OCI-LY3 (cell line): ENCODE results near the gene NUDCD3.

Experiments
- H2AFZ ChIP-seq: fragments of 200-600, 300-600 bp; shearing (Covaris generic); 2 replicates; pipeline ENCODE4 v1.6.0; 2014; ENCODE audit warnings: antibody characterized with exemption, low read depth, low read length
- H3K27ac ChIP-seq: fragments of 200-600, 300-600 bp; sonication (generic); 2 replicates; pipeline ENCODE4 v1.5.1; 2014; ENCODE audit warnings: mild to moderate bottlenecking, low read length, moderate library complexity, mixed read lengths
- H3K27me3 ChIP-seq: fragments of 200-600, 300-600 bp; sonication (generic); 2 replicates; pipeline ENCODE4 v1.6.1; 2014; ENCODE audit warnings: low read depth, low read length, mixed read lengths
- H3K36me3 ChIP-seq: fragments of 200-600, 300-600 bp; sonication (generic); replicated peaks from 2 replicates; pipeline ENCODE3; 2014; ENCODE audit warnings: low read depth, low read length, mixed read lengths
- H3K4me1 ChIP-seq: fragments of 300-600, 200-600 bp; sonication (generic); 2 replicates; pipeline ENCODE4 v1.6.1; 2014; ENCODE audit warnings: low read length, mixed read lengths
- H3K4me2 ChIP-seq: fragments of 200-600, 300-600 bp; sonication (generic); 2 replicates; pipeline ENCODE4 v1.6.1; 2014; ENCODE audit warnings: low read length, mixed read lengths
- H3K4me3 ChIP-seq: fragments of 300-600, 200-600 bp; sonication (generic); 2 replicates; pipeline ENCODE4 v1.5.1; 2014; ENCODE audit warnings: antibody characterized with exemption, mild to moderate bottlenecking, low read length, moderate library complexity
- H3K79me2 ChIP-seq: fragments of 300-600, 200-600 bp; shearing (Covaris generic); 2 replicates; pipeline ENCODE4 v1.6.1; 2014; ENCODE audit warnings: mild to moderate bottlenecking, low read length, mixed read lengths
- H3K9ac ChIP-seq: fragments of 300-600, 200-600 bp; shearing (Covaris generic); 2 replicates; pipeline ENCODE4 v1.6.0; 2014; ENCODE audit warnings: mild to moderate bottlenecking, low read length, moderate library complexity
- H3K9me3 ChIP-seq: fragments of 200-600, 300-600 bp; shearing (Covaris generic); 2 replicates; pipeline ENCODE4 v1.6.1; 2014; ENCODE audit warnings: low read length, mixed read lengths; ENCODE audit not compliant: insufficient read depth
- H4K20me1 ChIP-seq: fragments of 200-600, 300-600 bp; sonication (generic); 2 replicates; pipeline ENCODE4 v1.6.1; 2016; ENCODE audit warnings: low read length, mixed read lengths; ENCODE audit not compliant: insufficient read depth
- EZH2phosphoT487 ChIP-seq: fragments of 200-600 bp; shearing (Covaris generic); IDR thresholded peaks from 2 replicates; pipeline ENCODE4 v1.6.1; 2018; ENCODE audit warnings: antibody characterized with exemption, mixed run types, low read depth
- TF ChIP-seq, protein P1 (sequence below): fragments of 200-600, 300-600 bp; sonication (generic); IDR thresholded peaks from 2 replicates; pipeline ENCODE4 v1.5.1; 2014; ENCODE audit warnings: antibody characterized with exemption, low read length, low read depth

NUDCD3 gene

DNA sequence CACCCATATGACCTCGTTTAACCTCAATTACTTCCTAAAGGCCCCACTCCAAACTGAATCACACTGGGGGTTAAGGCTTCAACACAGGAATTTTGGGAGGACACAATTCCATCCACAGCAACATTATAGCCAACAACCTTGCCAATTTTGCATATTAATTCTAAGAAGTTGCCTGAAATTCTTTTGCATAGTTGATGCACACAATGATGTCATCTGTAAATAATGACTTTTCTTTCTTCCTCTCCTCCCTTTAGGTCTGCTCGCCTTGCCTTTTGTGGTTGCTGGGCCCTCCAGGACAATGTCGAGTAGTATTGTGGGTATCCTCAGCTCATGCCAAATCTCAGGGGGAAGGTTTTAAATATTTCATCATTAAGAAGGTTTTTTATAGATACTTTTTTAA, 149.1 kb downstream of the NUDCD3 start:
- TF ChIP-seq, protein P1, sequence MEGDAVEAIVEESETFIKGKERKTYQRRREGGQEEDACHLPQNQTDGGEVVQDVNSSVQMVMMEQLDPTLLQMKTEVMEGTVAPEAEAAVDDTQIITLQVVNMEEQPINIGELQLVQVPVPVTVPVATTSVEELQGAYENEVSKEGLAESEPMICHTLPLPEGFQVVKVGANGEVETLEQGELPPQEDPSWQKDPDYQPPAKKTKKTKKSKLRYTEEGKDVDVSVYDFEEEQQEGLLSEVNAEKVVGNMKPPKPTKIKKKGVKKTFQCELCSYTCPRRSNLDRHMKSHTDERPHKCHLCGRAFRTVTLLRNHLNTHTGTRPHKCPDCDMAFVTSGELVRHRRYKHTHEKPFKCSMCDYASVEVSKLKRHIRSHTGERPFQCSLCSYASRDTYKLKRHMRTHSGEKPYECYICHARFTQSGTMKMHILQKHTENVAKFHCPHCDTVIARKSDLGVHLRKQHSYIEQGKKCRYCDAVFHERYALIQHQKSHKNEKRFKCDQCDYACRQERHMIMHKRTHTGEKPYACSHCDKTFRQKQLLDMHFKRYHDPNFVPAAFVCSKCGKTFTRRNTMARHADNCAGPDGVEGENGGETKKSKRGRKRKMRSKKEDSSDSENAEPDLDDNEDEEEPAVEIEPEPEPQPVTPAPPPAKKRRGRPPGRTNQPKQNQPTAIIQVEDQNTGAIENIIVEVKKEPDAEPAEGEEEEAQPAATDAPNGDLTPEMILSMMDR, result no peak
- TF ChIP-seq EZH2phosphoT487, result no peak

DNA sequence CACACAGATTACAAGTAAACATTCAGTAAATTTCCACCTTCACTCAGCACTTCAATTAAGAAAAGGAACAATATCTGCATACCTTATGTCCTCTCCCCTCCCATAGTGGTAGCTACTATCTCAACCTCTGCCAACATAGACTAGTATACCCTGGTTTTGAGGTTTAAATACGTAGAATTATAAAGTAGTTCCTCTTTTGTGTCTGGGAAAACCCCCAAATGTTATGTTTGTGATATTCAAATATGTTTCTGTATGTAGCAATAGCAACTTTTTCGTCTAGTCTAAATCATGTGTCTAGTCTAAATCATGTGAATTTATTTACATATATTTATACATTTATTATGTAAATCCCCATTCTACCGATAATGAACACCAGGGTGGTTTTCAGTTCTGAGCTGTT, 151.9 kb downstream of the NUDCD3 start:
- Histone ChIP-seq H3K27me3 (no peaks in the 10 kb centered on the region), H3K79me2 (no peaks in the 10 kb centered on the region), H3K4me1 (peaks cover 8% of the 10 kb centered on the region), H3K4me3 (0 out of 2 replicates have a peak overlapping the region, but pooled peaks have one; percentile 17), H3K9me3 (peaks cover 12% of the 10 kb centered on the region; the same call in 1 of the 2 replicates), H3K27ac (no peak overlapping the region), H2AFZ (no peak overlapping the region), H3K4me2 (peak overlapping the region; percentile 46), H3K9ac (no peak overlapping the region), H3K36me3 (peaks cover 3% of the 10 kb centered on the region), H4K20me1 (no peaks in the 10 kb centered on the region)
- TF ChIP-seq, protein P1, result no peak
- TF ChIP-seq EZH2phosphoT487, result no peak

More for the DNA sequence above, 149.1 kb downstream of the NUDCD3 start:
- peaks cover 8% of the 10 kb centered on the region for H3K4me1 ChIP-seq
- no peak overlapping the region for H3K4me2 ChIP-seq
- no peak overlapping the region for H3K4me3 ChIP-seq
- H3K9me3 ChIP-seq, result peaks cover 12% of the 10 kb centered on the region; the same call in 1 of the 2 replicates
- peaks cover 11% of the 10 kb centered on the region; the same call in 1 of the 2 replicates for H3K27me3 ChIP-seq
- H4K20me1 ChIP-seq, result no peaks in the 10 kb centered on the region
- no peaks in the 10 kb centered on the region for H3K79me2 ChIP-seq
- H3K9ac ChIP-seq, result no peak overlapping the region
- H2AFZ ChIP-seq, result no peak overlapping the region
- H3K36me3 ChIP-seq, result peaks cover 3% of the 10 kb centered on the region
- no peak overlapping the region for H3K27ac ChIP-seq

DNA sequence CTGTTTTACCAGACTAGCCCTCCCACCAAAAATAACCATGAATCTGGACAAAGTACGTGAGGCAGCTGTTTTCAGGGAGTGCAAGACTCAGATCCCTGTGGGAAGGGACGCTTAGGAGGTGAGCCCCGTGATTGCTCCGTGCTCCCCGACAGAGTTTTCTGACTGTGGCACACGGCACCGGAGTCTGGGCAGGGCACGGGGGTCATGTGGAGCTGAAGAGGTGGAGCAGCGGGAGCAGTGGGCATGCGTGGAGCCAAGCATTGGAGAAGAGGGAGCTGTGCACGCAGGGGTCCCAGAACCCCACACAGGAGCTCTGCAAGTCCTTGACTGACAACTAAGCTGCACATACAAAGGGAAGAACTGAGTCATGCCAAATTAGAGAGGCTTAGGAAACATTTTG, 154.0 kb downstream of the NUDCD3 start:
- no peak overlapping the region for H3K4me2 ChIP-seq
- H3K9me3 ChIP-seq, result peaks cover 12% of the 10 kb centered on the region; the same call in 1 of the 2 replicates
- TF ChIP-seq EZH2phosphoT487, result no peak
- TF ChIP-seq, protein P1, result no peak
- no peak overlapping the region for H3K9ac ChIP-seq
- H3K36me3 ChIP-seq, result peaks cover 3% of the 10 kb centered on the region
- H3K79me2 ChIP-seq, result no peaks in the 10 kb centered on the region
- no peaks in the 10 kb centered on the region for H3K27me3 ChIP-seq
- H4K20me1 ChIP-seq, result no peaks in the 10 kb centered on the region
- H3K4me1 ChIP-seq, result peaks cover 8% of the 10 kb centered on the region
- no peak overlapping the region for H3K27ac ChIP-seq
- H3K4me3 ChIP-seq, result no peak overlapping the region
- no peak overlapping the region for H2AFZ ChIP-seq

DNA sequence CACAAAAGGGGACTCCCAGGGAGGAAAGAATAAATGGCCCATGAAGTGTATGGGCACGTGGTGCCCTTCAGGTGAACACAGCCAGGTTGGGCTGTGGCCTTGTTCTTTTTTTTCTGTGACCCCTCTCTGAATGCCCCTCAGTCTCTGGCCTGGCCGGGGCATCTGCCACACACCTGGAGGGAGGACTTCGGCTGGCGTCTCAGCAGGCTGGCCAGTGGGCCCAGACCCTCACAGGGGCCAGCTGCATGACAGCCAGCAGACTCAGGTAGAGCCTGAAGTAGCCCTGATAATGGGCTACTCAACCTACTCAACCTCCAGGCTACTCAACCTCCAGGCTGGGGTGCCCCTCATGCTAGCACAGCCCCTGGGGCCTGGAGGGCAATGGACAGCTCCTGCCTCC, 155.3 kb downstream of the NUDCD3 start:
- Histone ChIP-seq H3K9me3 (peaks cover 12% of the 10 kb centered on the region; the same call in 1 of the 2 replicates), H3K36me3 (peaks cover 3% of the 10 kb centered on the region), H3K4me3 (no peak overlapping the region), H3K79me2 (no peaks in the 10 kb centered on the region), H3K4me2 (no peak overlapping the region), H4K20me1 (no peaks in the 10 kb centered on the region), H2AFZ (no peak overlapping the region), H3K4me1 (peaks cover 8% of the 10 kb centered on the region), H3K27ac (no peak overlapping the region), H3K9ac (no peak overlapping the region), H3K27me3 (no peaks in the 10 kb centered on the region)
- TF ChIP-seq, protein P1, result no peak
- TF ChIP-seq EZH2phosphoT487, result no peak
